GM11168 (cell line): ENCODE measurements around the gene CACNA2D2.
"Not testable (repeated sequence)": the region's sequence is repeated elsewhere in the genome, so short reads cannot be mapped to it uniquely, and the experiment has no call there.

Source experiments
- in situ Hi-C: fragments of 300-500 bp; cut with MboI; formaldehyde crosslinking; loops from one replicate; pipeline ENCODE4 v1.12.0; 2022; ENCODE audit warnings: low sequenced_read_pairs; ENCODE audit not compliant: unreplicated experiment

Gene CACNA2D2

DNA sequence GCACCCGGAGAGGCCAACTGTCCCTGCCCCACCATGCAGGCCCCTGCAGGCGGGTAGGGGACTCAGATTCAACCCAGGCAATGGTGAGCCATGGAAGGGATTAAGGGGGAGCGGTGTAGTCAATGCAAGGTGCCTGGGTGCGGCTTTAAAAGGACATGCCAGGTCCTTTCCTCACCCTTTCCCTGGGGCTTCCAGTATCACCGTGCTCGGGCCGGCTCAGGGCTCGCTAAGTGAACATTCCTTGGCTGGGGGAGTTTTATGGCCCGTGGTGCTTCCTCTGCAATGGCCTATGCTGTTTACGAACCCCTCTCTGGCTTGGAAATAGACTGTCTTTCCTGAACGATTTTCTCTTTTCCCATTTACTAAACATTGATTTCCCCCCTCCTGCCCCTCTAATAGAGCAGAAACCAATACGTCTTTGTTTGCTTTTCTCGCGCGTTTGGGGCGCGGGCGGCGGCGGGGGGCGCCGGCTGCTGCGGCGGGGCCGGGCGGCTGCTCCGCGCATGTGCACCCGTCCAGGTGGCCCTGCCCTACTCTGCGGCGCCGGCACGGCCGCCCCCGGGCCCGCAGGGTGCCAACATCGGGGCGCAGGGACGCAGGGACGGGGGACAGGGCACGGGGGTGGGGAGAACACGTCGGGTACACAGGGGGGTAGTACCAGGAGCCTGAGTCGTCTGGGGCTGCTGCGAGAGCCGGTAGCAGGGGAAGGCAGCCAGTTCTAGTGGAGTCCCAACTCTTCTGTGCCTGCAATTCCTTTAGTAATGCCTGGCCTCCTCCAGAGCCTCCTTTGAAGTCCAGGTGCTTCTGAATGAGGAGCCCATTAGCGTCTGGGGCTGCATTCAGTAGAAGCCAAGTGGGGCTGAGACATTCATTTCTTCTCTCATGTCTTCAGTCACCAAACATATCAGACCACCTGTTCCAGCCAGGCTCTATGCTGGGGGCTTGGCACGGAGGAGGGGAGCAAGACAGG lies 26.9 kb upstream of the CACNA2D2 start:
- in situ Hi-C loops: no loop called here

DNA sequence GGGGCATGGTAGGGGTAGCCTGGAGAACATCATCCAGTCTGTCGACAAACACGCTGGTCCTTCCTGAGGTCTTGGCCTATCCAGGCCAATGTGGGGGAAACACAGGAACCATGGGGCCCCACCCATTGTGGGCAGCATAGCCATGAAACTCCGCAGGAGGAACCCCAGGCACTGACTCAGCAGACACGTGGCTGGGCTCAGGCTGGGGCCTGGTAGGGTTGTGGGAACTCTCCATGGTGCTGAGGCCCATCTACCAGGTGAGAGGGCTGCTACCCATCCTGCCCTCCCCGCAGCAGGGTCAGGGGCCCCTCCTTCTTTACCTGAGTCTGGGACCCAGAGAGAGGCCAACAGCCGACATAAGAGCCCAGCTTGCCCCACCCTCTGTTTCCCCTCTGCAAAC lies 22.6 kb upstream of the CACNA2D2 start:
- in situ Hi-C loops: no loop called here

DNA sequence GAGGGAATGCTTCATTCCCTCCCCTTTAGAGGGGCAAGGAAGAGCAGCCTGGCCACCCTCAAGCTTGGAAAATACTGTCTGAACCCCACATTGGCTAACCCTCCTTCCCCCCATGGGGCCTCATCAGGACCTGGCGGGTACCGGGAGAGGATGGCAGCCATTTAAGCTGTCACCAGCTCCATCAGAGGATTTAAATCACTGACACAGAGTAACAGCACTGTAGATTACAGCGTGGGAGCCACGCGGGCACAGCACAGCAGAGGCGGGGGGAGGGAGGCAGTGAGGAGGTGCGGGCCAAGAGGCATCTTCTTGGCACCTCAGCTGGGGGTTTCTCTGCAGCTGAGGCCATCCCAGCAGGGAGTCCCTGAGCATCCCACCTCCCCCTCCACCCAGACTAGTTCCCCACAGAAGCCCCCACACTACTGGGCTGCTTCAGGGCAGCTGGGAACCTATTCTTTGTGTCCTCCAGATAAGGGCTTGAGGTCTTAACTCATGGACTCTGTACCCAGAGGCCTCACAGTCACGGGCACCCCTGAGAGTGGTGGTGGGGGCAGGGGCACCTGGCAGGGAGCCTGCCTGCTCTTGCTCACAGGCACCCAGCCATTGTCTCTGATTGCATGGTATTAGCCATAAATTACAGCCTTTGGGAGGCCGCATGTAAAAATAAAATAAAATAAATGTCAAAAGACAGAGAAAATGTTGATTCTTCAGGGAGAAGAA lies 21.9 kb upstream of the CACNA2D2 start:
- in situ Hi-C loops: no loop called here

DNA sequence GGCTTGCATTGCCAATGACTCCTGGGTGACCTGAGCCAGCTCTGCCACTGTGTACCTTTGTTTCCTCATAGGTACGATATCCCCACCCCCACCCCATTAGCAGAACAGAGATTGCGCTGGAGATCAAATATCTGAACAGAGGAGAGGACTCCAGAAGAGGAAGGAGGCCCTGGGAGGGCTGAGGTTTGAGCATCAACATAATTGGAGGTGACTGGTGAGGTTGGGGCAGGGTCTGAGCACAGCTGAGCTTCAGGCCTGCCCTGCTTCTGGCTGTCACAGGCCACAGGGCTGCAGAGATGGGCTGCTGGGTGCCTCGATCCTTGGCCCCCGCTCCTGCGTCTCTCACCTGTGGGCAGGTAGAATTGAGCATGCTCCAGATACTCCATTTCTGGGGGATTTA lies 21.3 kb upstream of the CACNA2D2 start:
- in situ Hi-C loops: no loop called here

DNA sequence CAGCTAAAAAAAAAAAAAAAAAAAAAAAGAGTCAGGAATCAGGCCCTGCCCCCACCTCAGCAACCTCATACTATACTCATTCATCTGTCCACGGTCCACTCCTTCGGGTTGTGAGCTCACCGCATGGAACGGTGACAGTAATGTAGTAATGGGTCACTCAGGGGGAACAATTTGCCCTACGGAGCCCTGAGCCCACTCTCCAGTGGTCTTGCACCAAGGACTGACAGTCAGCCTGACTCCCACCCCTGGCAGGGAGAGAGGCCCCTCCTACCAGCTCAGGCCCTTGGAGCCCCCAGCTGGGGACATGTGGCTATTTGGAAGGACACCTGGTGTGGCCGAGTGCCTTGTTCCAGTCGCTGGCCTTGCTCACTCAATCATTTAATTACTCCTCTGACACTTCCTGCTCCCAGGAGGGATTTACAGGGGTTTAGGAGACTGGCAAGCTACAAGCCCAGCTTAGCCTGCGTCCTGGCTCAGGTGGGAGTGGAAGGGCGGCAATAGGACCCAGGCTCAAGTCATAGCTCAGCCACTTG lies 19.9 kb upstream of the CACNA2D2 start:
- in situ Hi-C loops: no loop called here

DNA sequence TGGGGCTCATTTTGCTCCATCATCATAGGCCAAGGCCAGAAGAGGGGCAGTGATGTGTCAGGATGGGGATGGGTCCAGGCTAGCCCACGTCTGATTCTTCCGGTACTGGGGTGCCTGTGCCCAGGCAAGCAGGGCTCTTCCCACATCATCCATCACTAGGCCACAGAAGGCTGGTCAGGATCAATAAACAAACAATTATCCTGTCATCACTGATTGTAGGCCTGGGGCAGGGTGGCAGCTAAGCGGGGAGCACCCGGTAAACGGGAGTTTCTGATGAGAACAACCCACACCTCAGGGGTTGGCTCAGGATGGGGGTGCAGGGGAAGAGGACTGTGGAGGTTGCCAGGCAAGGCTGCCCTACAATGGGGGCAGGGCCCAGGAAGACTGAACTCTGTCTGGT lies 18.1 kb upstream of the CACNA2D2 start:
- in situ Hi-C loops: no loop called here

DNA sequence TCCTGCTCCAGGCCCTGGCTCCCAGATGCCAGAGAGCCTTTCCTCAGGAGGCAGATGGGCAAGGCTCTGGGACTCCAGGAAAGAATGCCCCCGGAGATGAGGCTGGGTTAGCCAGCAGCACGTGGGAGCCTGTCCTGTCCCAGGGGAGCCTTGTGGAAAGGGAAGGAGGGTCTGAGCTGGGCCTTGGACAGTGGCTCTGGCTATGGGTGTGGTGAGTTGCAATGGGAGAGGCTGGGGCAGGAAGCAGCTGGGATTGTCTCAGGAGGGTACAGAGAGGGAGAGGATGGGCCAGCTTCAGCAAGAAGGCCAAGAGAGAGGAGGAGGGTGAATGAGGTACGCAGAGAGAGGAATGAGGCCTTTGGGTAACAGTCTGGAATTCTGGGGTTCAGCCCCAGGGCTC lies 17.4 kb upstream of the CACNA2D2 start:
- in situ Hi-C loops: no loop called here

DNA sequence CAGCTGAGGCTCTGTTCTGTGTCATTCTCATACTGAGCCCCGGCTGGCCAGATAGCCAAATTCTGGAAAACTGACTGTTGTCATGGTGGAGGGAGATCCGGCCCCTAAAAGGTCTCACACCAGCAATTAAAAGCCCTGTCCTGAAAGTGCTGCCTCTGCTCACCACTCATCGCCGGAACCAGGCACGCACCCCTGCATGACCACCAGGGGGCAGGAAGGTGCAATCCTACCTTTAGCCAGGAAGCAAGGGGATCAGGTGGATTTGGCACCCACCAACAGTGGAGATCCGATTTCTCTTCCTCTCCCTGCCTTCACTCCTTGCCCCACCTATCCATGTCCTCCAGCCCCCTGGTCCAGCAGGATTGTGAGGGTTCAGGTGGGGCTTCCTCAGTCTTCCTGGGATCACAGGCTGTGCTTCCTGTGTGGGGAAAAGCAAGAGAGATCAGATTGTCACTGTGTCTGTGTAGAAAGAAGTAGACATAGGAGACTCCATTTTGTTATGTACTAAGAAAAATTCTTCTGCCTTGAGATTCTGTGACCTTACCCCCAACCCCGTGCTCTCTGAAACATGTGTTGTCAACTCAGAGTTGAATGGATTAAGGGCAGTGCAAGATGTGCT lies 16.1 kb upstream of the CACNA2D2 start:
- in situ Hi-C loops: no loop called here

DNA sequence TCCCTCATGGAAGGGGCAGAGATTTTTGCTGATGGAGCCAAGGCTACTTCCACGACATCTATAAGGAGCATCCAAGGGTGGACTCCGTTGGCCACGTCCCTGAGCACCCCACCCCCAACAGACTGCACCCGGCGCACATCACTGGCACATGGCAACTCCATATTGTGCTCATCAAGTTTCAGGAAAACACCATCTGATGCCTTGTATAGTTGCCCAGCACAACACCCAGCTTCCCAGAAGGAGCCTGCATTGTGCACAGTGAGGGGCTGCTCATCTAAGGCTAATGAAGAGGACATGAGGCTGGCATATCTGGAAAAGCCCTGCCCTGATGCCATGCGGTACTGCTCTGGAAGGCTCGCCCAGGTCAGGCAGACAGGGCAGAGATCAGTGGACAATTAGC lies 15.0 kb upstream of the CACNA2D2 start:
- in situ Hi-C loops: no loop called here

DNA sequence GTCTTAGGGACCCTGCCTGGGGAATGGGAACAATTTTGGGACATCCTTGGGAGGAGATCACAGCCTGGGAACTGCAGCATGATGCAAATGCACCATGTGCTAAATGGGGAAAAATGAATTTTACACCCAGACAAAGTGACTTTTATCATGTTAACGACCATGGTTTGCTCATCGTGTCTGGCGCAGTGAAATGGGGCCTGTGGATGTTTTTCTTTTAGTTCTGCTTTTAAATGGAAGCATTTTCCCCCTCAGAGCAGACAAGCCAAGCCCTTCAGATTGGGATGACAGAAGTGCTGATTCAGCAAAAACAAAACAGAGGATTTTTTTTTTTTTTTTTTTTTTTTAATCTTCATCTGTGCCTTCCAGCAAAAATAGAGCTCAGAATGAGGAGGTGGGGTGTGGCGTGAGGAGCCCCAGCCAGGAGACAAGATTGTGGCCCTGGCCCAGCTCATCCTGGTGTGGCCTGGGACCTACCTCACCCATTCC lies 14.3 kb upstream of the CACNA2D2 start:
- in situ Hi-C loops: no loop called here

DNA sequence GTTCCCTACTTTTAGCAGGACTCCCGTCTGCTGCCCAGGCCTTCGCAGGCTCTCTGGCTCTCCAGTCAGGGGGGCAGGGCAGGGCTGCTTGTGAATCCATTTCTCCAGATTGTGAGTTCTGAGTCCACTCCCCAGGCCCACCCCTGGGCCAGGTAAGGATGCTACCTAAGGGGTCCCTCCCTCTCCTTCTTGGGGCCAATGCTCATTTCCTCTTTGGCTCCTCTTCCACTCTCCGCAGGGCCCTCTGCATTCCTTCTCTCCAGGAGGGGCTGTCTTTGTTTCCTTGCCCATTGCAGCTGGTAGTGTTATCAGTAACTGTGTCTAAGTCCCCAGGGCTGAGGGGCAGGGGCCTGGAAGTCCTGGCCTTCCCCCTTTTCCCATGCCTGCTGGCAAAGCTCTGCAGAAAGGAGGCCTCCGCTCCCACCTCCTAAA lies 13.0 kb upstream of the CACNA2D2 start:
- in situ Hi-C loops: no loop called here

DNA sequence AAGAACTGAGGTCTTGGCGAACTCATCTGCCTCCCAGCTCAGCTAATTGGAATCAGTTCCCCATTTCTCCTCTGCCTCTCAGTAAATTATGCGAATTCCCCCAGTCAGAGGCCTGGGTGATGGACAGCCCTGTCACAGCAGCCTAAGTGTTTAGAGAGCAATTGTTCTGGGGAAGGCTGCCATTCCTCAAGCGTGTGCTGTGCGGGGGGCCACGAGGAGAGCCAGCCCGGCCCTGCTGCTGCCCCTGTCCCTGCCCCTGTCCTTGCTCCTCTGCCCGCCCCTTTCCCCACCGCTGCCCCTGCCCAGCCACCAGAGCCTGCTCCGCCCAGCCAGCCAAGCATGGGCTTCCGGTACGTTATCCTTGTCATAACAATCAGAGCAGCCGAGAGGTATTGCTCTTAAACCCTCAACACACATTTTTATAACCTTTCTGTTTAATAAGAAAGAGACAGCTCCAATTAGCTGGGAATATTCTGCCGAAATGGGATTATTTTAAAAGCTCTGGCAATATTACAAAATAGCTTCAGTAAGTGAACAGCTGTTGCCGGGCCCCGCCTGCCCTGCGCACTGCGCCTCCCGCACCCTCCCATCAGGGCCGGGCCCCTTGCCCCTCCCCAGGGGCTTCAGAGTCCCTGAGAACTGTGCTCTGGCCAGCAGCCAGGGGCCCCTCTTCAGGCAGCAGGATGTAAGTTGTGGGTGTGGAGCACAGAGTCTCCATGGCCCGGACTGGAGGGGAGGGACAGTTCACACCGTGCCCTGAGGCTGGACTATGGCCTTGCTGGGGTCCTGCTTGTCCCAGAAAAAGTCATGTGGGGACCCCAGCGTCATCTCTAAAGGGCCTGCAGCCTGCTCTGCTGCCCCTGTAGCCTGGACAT lies 12.4 kb upstream of the CACNA2D2 start:
- in situ Hi-C loops: no loop called here

DNA sequence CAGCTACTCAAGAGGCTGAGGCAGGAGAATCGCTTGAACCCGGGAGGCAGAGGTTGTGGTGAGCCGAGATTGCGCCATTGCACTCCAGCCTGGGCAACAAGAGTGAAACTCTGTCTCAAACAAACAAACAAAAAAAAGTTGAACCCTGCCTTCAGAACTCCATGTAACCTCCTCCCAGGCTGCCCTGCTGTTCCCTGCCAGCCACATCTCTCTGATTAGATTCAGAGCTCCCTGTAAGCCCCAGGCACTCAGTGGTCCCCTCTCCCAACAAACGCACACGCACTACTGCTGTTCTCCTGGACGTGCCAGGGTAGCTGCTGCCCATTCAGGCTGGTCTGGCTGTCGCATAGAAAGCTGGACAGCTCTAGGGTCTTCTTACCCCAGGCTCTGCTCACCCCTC lies 9.5 kb upstream of the CACNA2D2 start:
- in situ Hi-C loops: not testable (repeated sequence)

DNA sequence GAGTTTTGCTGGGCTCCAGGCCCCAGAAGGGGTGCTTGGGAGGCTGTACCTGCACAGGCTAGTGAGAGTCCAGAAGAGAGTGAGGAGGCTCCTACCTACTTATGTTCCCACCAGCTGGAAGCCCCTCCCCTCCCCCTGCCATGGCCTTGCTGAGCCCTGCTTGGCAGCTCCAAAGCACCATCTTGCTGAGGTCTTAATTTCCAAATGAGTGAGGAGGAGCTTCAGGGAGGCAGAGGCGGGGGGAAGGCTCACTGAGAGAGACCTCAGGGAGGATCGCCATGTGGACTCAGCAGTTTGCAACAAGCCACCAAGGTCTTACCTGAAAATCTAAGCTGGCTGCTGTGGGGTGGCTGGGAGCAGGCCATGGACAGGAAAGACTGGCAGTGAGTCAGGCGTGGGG lies 8.7 kb upstream of the CACNA2D2 start:
- in situ Hi-C loops: no loop called here

DNA sequence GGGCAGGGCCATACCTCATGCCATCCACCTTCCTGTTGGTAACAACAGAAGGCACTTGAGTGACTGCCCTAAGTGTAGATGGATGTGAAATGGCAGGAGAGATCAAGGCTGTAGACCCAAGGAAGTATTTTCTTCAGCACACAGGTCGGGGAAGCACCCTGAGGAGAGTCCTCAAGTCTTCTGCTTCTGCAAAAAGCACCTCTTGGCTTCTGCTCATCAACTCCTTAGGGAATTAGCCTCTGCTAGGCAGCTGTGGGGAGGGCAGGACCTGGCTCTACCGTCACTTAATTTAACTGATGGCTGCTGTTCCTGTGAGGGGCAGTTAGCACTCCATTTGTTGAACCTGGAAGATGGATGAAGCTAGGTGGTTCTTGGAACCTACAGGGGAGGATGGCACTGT lies 6.9 kb upstream of the CACNA2D2 start:
- in situ Hi-C loops: no loop called here

DNA sequence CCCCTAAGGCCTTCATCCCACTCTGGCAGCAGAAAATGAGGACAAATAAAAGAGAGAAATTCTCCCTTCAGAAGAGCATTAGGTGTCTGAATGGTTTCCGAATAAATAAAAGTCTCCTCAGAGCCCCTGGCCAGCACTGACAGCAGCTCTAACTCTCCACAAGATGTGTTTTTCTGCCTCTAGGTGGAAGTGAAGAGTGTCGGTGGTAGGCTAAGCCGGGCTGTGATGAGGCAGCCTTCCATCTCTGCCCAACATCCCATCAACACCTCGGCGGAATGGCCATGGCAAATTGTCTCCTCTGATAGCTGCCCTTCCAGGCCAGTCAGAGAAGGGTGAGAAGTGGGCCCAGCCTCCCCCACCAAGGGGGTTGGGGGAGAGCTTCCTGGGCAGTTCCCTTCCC lies 6.3 kb upstream of the CACNA2D2 start:
- in situ Hi-C loops: no loop called here

DNA sequence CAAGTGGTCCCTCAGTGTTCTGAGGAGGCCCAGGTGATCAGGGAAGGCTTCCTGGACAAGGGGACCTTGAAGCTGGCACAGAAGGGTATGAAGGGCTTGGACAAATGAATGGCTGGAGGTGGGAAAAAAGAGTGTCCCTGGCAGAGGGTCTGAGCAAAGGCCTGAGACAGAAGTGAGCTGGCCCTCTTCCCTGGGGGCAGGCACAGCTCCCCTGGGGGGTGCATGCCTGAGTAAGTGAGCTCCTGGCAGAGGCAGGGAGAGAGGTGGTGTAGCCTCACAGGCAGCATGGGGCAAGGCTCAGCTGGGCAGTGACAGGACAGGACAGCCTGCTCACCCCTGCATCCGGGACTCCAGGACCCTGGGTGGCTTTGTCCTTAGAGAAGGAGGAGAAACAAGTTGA lies 5.4 kb upstream of the CACNA2D2 start:
- in situ Hi-C loops: no loop called here

DNA sequence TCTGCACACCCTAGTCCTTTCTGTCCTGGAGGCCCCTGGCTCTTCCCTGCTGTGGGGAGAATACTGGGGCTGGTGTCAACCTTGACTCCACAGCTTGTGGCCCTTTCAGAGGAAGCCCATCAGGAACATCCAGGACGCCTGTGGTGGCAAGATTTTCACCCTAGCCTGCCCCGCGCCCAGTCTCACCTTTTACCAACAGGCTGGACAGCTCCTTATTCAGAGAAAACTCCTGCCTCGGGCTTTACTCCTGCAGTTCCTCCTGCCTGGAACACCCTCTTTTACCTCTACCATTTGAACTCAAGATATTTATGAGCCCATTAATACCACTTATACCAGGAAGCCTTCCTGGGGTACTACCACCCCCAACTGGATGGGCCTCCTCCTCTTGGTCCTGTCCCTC lies 2.7 kb upstream of the CACNA2D2 start:
- in situ Hi-C loops: no loop called here

DNA sequence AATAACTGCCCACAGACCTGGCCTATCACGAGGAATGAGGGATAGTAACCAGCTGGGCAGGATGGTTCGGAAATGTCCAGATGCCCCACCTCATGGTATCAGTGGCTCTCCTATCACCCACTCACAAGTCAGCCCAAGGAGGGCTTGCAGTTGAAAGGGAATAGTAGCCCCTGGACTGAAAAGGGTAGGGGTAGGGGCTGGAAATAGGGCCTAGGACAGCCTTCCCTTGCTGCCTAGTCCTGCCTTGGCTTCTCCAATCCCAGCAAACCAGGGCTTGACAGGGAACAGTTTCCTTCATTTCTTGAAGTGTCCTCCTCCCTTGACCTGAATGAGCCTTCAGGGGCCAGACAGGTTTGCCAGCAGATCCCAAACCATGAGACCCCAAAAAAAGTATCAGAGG lies 1.2 kb upstream of the CACNA2D2 start:
- in situ Hi-C loops: no loop called here
